Measurements from ENCODE around the gene RPS16.

RPS16 gene

DNA sequence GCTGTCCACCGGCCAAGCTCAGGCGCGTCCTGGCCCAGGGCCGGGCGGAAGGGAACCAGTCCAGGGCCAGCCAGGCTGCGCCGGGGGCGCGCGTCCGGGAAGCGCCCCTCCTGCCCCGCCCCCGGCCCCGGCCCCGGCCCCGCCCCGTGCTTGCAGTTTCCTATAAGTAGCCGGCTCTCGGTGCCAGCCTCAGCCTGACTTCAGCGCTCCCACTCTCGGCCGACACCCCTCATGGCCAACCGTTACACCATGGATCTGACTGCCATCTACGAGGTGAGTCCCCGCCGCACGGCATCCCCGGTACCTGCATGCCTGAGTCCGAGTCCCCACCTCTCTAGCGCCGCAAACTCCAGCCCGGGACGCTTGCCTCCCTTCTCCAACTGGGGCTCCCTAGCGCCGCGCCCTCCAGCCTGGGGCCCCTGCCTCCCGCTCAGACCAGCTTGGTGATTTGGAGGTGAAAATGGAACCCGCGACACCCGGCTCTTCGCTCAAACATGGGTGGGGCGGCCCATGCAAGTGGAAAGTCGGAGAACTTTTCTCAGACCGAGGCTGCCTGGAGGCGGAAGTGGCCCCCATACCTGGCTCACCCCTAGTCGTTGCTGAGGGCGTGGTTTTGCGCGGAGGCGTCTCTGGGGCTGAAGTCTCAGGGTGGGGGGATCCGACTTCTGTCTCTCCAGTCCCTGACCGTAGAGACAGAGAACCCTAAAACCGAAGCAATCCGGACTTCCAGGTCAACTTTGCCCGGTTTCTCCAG, 28.9 kb downstream of the RPS16 start, which contains the start of gene ZFP36:
TSS of gene ZFP36 (plus strand) at position 192 of the 754 bp plus-strand sequence. CDS start at position 250, 58 bp downstream.
- peak; percentile 78 for DNase-seq

- no peak for DNase-seq
Measured at GRCh38 chr19:39405958-39406655, 29.6 kb downstream of the RPS16 start.

- DNase-seq, result no peak
Measured at GRCh38 chr19:39405261-39405957, 30.3 kb downstream of the RPS16 start.

GRCh38 chr19:39403331-39404312, 32.1 kb downstream of the RPS16 start:
- peak; percentile 99 for DNase-seq

DNA sequence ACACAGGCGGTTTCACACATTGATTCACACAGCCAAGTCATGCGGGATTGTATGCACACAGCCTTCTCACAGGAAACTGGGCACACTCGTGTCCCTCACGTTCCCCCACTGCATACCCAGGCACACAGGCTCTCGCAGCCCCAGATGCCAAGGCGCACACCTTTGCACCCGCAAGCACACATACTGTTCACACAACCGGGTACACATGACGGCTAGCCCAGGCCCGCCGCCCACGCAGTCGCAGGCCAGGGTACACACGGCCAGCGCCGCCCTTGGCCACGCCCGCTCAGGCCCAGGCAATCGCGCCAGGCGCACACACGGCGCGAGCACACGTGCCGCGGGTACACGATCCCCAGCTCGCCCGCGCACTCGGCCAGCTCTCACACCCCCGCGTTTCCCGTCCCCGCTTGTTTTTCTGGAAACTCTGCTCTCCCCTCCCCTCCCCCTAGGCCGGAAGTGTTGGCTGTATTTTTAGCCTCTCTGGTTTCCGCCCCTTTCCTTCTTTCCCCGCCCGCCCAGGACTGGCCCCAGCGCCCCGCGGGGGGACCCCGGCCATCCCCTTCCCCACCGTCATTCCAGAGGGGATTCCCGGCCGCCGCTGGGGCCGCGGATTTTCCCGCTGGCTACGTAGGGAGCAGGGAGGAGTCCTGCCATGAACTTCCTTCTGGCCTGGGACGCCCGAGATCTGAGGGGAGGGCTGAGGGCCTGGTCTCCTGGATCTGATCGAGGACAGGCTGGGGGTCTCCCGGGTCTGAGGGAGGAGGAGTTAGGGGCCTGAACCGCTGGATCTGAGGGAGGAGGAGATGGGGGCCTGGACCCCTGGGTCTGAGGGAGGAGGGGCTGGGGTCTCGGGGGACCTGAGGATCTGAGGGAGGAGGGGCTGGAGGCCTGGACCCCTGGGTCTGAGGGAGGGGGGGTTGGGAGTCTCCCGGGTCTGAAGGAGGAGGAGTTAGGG, 33.1 kb downstream of the RPS16 start:
- peak; percentile 93 for DNase-seq

- DNase-seq, result peak; percentile 38
Measured at GRCh38 chr19:39401549-39402345, 34.0 kb downstream of the RPS16 start.

- no peak for DNase-seq
Measured at GRCh38 chr19:39401070-39401548, 34.6 kb downstream of the RPS16 start.

GRCh38 chr19:39400061-39400460, 35.7 kb downstream of the RPS16 start:
- no peak for DNase-seq

- DNase-seq, result no peak
Measured at GRCh38 chr19:39399668-39400050, 36.1 kb downstream of the RPS16 start.

DNA sequence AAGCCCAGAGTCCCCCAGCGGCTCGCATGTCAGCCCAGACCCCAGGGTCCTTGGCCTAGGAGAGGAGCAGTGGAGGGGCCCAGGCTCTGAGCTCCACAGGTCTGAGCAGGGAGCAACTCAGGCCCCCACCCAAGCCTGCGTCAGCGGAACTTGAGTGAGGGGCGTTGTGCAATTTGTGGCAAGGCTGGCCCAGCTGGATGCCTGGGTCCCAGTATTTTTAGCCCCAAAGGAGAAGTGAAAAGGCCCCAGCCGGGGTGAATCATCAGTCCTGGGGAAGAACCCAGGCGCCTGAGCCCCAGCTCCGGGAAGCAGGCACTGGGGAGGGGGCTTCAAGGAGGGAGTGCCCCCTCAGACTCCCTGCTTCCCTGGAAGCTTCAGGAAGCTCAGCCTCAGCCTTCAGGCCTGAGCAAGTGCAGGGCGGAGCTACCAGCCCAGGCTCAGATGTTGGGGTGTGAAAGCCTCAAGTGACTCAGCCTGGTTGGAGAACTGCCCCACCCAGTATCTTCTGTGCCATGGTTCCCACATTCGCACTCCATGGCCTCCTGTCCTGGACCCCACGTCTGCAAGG, 37.4 kb downstream of the RPS16 start:
- peak; percentile 76 for DNase-seq

DNA sequence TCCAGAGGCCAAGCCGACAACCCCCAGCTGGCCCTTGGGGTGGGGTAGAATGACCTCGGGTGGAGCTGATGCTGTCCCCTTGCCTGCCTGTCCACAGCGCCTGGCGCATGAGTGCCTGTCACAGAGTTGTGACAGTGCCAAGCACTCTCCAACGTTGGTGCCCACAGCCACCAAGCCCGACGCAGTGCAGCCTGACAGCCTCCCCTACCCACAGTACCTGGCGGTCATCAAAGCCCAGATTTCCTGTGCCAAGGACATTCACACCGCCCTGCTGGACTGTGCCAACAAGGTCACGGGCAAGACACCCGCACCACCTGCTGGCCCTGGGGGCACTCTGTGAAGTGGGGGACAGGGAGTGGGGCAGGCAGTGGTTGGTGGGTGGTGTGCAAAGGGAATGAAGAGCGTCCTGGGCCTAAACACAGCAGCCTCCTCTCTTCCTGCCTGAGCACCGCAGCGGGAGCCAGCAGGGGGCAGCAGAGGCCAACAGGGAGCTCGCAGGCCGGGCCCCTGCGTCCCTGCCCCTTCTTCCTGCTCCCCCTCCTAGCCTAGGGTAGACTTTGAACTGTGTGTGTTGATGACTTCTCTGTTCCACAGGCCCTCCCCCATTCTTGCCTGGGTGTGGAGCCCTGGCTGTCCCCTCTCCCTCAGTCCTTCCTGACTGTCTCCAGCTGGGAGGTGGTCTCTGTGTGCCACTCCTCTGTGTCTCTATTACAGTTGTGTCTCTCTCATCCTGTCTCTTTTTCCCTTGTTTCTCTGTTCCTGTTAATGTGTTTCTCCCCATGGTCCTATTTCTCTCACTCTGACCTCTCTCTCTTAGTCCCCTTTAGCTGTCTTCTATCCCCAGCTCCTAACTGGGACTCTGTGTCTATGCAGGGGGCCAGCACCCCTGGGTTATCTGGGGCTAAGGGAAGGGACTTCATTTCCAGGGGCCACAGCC, 38.1 kb downstream of the RPS16 start:
- DNase-seq, result peak; percentile 82

- DNase-seq, result peak; percentile 99
Measured at GRCh38 chr19:39390751-39391437, 44.9 kb downstream of the RPS16 start, which contains the start of the genes MED29 and PAF1. Gene MED29, plus strand, starts transcription at chr19:39391378. Its CDS starts 45 bp downstream, at chr19:39391423. Gene PAF1, minus strand, starts transcription at chr19:39391106. Its CDS starts 242 bp downstream, at chr19:39390864.

- DNase-seq, result no peak
Measured at GRCh38 chr19:39390451-39390750, 45.3 kb downstream of the RPS16 start.

GRCh38 chr19:39389631-39390414, 45.9 kb downstream of the RPS16 start:
- DNase-seq, result no peak

DNA sequence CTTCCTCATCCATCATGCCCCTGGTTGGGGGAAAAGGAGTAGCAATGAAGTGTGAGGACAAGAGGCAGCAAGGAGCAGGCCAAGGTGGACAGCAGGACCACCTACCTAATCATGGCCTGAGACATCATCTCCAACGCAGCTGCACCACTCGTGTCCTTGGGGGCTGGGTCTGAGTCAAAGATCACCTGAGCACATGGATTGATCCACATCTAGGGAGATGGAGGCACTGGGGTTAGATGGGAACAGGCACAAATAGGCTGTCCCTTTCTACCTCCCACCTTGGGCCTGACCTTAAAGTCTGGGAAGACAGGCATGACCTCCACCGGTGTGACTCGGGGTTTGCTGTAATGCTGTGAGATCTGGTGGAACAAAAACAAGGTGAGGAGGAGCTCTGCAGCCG, 47.1 kb downstream of the RPS16 start:
- no peak for DNase-seq

GRCh38 chr19:39386557-39386956, 49.2 kb downstream of the RPS16 start:
- no peak for DNase-seq

Data from fibroblast of skin of back (primary cell).